Mesothelial cell of epicardium (in vitro differentiated cells): ENCODE measurements around the gene IRX2. TPM values are rescaled to one million over a fixed set of nuclear protein-coding genes. Genes with fewer than 3 reads are reported as not detected.

Experiments used
- DNase-seq, 2 experiments: peaks; one replicate each; pipeline ENCODE4 v3.0.0; 2021; ENCODE audit warnings: low spot score in 2 of 2; ENCODE audit not compliant: unreplicated experiment in 2 of 2
- H3K27ac Mint-ChIP-seq: 2 replicates; pipeline ENCODE4 v1.8.0; 2021; ENCODE audit warnings: mixed read lengths
- H3K27me3 Mint-ChIP-seq: 2 replicates; pipeline ENCODE4 v1.8.0; 2021; ENCODE audit warnings: low read depth, mixed read lengths
- H3K36me3 Mint-ChIP-seq: 2 replicates; pipeline ENCODE4 v1.8.0; 2021; ENCODE audit warnings: mixed read lengths
- H3K4me1 Mint-ChIP-seq: 2 replicates; pipeline ENCODE4 v1.8.0; 2021; ENCODE audit warnings: mixed read lengths
- H3K4me3 Mint-ChIP-seq: 2 replicates; pipeline ENCODE4 v1.8.0; 2021; ENCODE audit warnings: mild to moderate bottlenecking, moderate library complexity, mixed read lengths
- H3K9me3 Mint-ChIP-seq: 2 replicates; pipeline ENCODE4 v1.8.0; 2021; ENCODE audit warnings: mixed read lengths
- total RNA-seq: library from RNA; stranded (reverse); gene quantifications from 3 replicates; pipeline ENCODE4 v1.2.1, GENCODE V29; 2021
- TF ChIP-seq, protein P1 (sequence below): fragments of 200-600 bp; sonication (generic); IDR thresholded peaks from one replicate; pipeline ENCODE4 v1.5.0; 2021; ENCODE audit warnings: antibody characterized with exemption; ENCODE audit not compliant: unreplicated experiment

IRX2 gene
- total RNA-seq, 1 donor from 2014 or later: 30.3 TPM

DNA sequence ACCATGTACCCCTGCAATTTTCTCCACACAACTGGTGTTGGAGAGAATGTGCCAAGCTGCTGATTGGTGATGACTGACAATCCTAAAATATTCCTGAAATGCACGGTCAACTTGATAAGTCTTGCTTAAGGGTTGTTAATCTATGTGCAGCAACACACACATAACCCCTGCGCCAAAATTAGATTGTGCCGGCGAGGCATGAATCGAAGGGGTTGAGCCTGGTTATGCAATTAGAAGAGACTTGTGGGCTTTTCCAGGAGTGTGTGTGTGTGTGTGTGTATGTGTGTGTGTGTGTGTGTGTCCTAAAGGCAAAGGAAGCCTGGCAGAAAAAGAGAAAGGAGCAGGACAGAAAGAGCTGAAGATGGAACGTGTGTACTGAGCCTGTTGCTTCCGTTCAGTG lies 22.3 kb downstream of the IRX2 start:
- H3K36me3 Mint-ChIP-seq: no peaks in the 10 kb centered on the region
- DNase-seq: peak in 1 of 2 experiments; percentile 24
- no peaks in the 10 kb centered on the region for H3K9me3 Mint-ChIP-seq
- H3K27me3 Mint-ChIP-seq: peaks cover 91% of the 10 kb centered on the region
- TF ChIP-seq, protein P1, sequence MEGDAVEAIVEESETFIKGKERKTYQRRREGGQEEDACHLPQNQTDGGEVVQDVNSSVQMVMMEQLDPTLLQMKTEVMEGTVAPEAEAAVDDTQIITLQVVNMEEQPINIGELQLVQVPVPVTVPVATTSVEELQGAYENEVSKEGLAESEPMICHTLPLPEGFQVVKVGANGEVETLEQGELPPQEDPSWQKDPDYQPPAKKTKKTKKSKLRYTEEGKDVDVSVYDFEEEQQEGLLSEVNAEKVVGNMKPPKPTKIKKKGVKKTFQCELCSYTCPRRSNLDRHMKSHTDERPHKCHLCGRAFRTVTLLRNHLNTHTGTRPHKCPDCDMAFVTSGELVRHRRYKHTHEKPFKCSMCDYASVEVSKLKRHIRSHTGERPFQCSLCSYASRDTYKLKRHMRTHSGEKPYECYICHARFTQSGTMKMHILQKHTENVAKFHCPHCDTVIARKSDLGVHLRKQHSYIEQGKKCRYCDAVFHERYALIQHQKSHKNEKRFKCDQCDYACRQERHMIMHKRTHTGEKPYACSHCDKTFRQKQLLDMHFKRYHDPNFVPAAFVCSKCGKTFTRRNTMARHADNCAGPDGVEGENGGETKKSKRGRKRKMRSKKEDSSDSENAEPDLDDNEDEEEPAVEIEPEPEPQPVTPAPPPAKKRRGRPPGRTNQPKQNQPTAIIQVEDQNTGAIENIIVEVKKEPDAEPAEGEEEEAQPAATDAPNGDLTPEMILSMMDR: no peak
- no peak overlapping the region for H3K4me3 Mint-ChIP-seq
- H3K4me1 Mint-ChIP-seq: peaks cover 5% of the 10 kb centered on the region
- H3K27ac Mint-ChIP-seq: no peak overlapping the region

DNA sequence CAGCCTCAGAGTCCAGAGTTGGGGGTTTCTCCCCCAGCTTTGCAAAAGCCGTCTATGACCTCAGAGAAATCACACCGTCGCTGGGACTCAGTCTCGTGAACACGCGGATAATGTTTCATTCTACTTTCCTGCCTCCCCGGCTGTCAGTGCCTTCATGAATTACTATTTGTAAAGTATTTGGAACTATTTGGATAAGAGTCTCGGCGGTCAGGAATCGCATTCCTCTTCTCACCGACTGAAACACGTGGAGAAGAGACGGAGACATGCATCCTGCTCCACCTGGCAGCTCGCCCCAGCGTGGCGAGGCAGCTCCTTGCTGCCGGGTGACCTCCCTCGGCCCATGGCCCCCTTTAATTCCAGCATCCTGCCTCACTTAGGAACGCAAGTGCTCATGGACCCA lies 23.9 kb downstream of the IRX2 start:
- peak in 1 of 2 experiments; percentile 30 for DNase-seq
- Mint-ChIP-seq H3K9me3 (no peaks in the 10 kb centered on the region), H3K36me3 (no peaks in the 10 kb centered on the region), H3K27ac (no peak overlapping the region), H3K4me3 (no peak overlapping the region), H3K27me3 (peaks cover 90% of the 10 kb centered on the region), H3K4me1 (peaks cover 5% of the 10 kb centered on the region)
- TF ChIP-seq, protein P1: no peak

DNA sequence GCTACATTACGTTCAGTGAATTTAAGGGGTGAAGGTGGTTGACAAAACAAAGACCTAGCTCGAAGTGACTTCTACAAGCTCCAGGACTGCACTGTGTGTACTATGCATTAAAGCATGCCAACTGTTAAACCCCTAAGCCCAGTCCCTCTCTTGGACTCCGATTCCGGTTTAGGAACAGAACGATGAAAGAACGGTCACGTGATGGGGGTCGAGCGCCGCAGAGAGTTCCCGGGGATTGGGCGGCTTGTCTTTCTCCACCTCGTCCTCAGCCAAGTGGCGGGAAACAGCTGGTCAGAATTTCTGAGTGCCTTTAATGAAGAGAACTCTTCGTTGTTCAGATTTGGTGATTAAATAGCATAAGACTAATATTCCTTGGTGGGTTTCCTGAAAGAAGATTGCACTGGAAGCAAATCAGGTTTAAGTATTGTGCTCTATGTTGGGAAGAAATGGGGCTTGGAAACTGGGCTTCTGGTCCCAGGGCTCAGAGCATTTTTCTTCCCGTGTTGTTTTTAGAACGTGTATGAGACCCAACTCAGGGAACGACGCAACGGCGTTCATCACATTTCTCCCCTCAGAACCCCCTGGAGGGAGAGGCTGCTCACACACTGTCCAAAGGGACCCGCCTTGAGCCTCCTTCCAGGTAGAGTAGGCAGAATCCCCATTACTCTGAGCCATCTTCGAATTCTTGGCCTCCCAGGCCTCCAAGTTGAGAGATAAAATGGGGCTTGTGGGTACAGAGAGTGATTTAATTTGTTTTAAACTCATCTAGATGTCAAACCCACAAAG lies 25.3 kb downstream of the IRX2 start:
- Mint-ChIP-seq H3K4me1 (peaks cover 5% of the 10 kb centered on the region), H3K27me3 (peaks cover 88% of the 10 kb centered on the region), H3K9me3 (no peaks in the 10 kb centered on the region)

DNA sequence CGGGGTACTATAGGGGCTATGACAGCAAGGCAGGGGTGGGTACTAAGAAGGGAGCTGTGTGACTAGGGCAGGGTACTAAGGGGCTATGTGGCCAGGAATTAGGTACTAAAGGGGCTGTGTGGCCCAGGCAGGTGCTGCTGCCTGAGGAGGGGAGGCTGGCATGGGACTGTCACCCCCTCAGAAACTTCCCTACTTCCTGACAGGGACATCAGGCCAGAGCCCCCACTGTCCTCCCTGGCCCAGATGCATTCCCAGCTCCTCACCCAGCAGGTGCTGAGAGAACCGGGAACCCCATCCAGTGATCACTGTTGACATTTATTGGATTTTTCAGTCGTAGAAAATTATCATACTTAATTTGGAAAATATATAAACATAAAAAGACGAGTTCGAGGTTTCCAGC lies 26.6 kb downstream of the IRX2 start:
- TF ChIP-seq, protein P1: no peak
- H3K4me3 Mint-ChIP-seq: no peak overlapping the region
- H3K27me3 Mint-ChIP-seq: peaks cover 90% of the 10 kb centered on the region
- H3K4me1 Mint-ChIP-seq: peaks cover 5% of the 10 kb centered on the region
- no peak overlapping the region for H3K27ac Mint-ChIP-seq
- H3K9me3 Mint-ChIP-seq: no peaks in the 10 kb centered on the region
- H3K36me3 Mint-ChIP-seq: no peaks in the 10 kb centered on the region
- peak in 1 of 2 experiments; percentile 35 for DNase-seq

More for the DNA sequence above, 25.3 kb downstream of the IRX2 start:
- Mint-ChIP-seq H3K27ac (no peak overlapping the region), H3K36me3 (no peaks in the 10 kb centered on the region), H3K4me3 (no peak overlapping the region)
- DNase-seq: peak in 1 of 2 experiments; percentile 25
- TF ChIP-seq, protein P1: no peak

DNA sequence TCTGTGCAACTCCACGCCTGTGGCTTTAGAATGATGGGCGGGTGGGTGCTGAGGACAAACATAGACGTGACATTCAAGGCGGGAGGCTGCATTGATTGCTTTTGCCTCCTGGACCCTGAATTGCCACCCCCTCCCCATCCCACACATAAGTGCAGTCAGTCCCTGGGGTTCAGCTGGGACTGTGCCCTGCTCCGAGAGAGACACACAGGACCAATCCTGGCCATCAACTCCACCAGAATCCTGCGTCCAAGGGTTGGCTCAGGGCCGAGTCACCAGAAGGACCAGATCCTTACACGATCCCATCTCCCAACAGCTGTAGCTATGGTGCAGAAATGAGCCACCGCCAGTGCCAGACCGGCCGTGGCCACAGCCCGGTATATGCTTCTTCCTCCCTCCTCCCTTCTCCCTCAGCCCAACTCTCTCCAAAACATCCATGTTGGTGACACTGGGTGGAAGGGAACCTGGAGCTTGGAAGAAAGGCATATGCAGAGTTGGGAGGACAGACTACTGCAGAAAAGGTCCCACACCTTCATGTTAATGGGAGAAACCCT lies 27.4 kb downstream of the IRX2 start:
- TF ChIP-seq, protein P1: no peak
- Mint-ChIP-seq H3K36me3 (no peaks in the 10 kb centered on the region), H3K4me3 (no peak overlapping the region), H3K4me1 (peaks cover 5% of the 10 kb centered on the region), H3K27ac (no peak overlapping the region), H3K9me3 (no peaks in the 10 kb centered on the region), H3K27me3 (peaks cover 85% of the 10 kb centered on the region)
- peak in 1 of 2 experiments; percentile 31 for DNase-seq
